Astrocyte (in vitro differentiated cells and primary cell): ENCODE data around the gene HELQ. TPM values are rescaled to one million over a fixed set of nuclear protein-coding genes. Genes with fewer than 3 reads are reported as not detected.
A peak's percentile ranks its signal among the peaks of the same experiment; 100 is the strongest.
"Not testable (repeated sequence)": the region's sequence is repeated elsewhere in the genome, so short reads cannot be mapped to it uniquely, and the experiment has no call there.

ENCODE experiments used
- DNase-seq: peaks from one replicate; pipeline ENCODE4 v3.0.0-alpha.2; 2010; ENCODE audit warnings: low read depth
- FAIRE-seq: peaks from 2 replicates; lab custom pipeline; 2011; peaks lifted over from hg19 to GRCh38; lab: Jason Lieb, UNC
- H2AFZ ChIP-seq: 2 replicates; pipeline ENCODE4 v1.6.0; 2012; ENCODE audit warnings: low read depth, low read length, inconsistent platforms
- H3K27ac ChIP-seq: 2 replicates; pipeline ENCODE4 v1.5.1; 2011; ENCODE audit warnings: low read depth, low read length, inconsistent platforms
- H3K27me3 ChIP-seq: 2 replicates; pipeline ENCODE4 v1.6.0; 2011; ENCODE audit warnings: low read length, inconsistent platforms; ENCODE audit not compliant: insufficient read depth
- H3K36me3 ChIP-seq: 2 replicates; pipeline ENCODE4 v1.5.1; 2011; ENCODE audit warnings: low read length, inconsistent platforms; ENCODE audit not compliant: insufficient read depth
- H3K4me1 ChIP-seq: 2 replicates; pipeline ENCODE4 v1.5.1; 2011; ENCODE audit warnings: low read length, inconsistent platforms; ENCODE audit not compliant: insufficient read depth
- H3K4me2 ChIP-seq: 2 replicates; pipeline ENCODE4 v1.6.0; 2012; ENCODE audit warnings: low read length, inconsistent platforms
- H3K4me3 ChIP-seq: 2 replicates; pipeline ENCODE4 v1.5.1; 2011; ENCODE audit warnings: low read depth, mild to moderate bottlenecking, low read length, inconsistent platforms; ENCODE audit not compliant: insufficient read depth
- H3K79me2 ChIP-seq: 2 replicates; pipeline ENCODE4 v1.6.0; 2012; ENCODE audit warnings: mild to moderate bottlenecking, low read length, inconsistent platforms; ENCODE audit not compliant: insufficient read depth
- H3K9ac ChIP-seq: 2 replicates; pipeline ENCODE4 v1.6.0; 2012; ENCODE audit warnings: mild to moderate bottlenecking, low read length, inconsistent platforms
- H3K9me3 ChIP-seq: 2 replicates; pipeline ENCODE4 v1.5.1; 2012; ENCODE audit warnings: low read depth, mild to moderate bottlenecking, low read length, inconsistent platforms; ENCODE audit not compliant: insufficient read depth
- H4K20me1 ChIP-seq: 2 replicates; pipeline ENCODE4 v1.6.0; 2012; ENCODE audit warnings: low read length, inconsistent platforms; ENCODE audit not compliant: insufficient read depth
- H3K27ac Mint-ChIP-seq: one replicate; pipeline ENCODE4 v1.8.0; 2021; ENCODE audit warnings: mild to moderate bottlenecking, mixed read lengths; ENCODE audit not compliant: unreplicated experiment
- H3K27me3 Mint-ChIP-seq: one replicate; pipeline ENCODE4 v1.8.0; 2021; ENCODE audit warnings: low read depth, mixed read lengths; ENCODE audit not compliant: unreplicated experiment
- H3K36me3 Mint-ChIP-seq: one replicate; pipeline ENCODE4 v1.8.0; 2021; ENCODE audit warnings: low read depth, mixed read lengths; ENCODE audit not compliant: unreplicated experiment
- H3K4me1 Mint-ChIP-seq: one replicate; pipeline ENCODE4 v1.8.0; 2021; ENCODE audit warnings: low read depth, mixed read lengths; ENCODE audit not compliant: unreplicated experiment
- H3K4me3 Mint-ChIP-seq: one replicate; pipeline ENCODE4 v1.8.0; 2021; ENCODE audit warnings: mild to moderate bottlenecking, moderate library complexity, mixed read lengths; ENCODE audit not compliant: unreplicated experiment
- H3K9me3 Mint-ChIP-seq: one replicate; pipeline ENCODE4 v1.8.0; 2021; ENCODE audit warnings: mild to moderate bottlenecking, mixed read lengths; ENCODE audit not compliant: unreplicated experiment
- EZH2 ChIP-seq: IDR thresholded peaks from 2 replicates; pipeline ENCODE4 v1.6.1; 2012; ENCODE audit warnings: mild to moderate bottlenecking, low read length, inconsistent platforms; ENCODE audit not compliant: insufficient read depth
- total RNA-seq: library from RNA; stranded (reverse); gene quantifications from 2 replicates; pipeline ENCODE4 v1.2.1, GENCODE V29; 2021
- TF ChIP-seq, protein P1 (sequence below): IDR thresholded peaks from 2 replicates; pipeline ENCODE4 v1.5.1; 2011; ENCODE audit warnings: low read depth, mild to moderate bottlenecking, inconsistent platforms, low read length, moderate library complexity; ENCODE audit not compliant: insufficient read depth

Gene HELQ
- total RNA-seq, 1 donor from 2014 or later: 9.4 TPM

DNA sequence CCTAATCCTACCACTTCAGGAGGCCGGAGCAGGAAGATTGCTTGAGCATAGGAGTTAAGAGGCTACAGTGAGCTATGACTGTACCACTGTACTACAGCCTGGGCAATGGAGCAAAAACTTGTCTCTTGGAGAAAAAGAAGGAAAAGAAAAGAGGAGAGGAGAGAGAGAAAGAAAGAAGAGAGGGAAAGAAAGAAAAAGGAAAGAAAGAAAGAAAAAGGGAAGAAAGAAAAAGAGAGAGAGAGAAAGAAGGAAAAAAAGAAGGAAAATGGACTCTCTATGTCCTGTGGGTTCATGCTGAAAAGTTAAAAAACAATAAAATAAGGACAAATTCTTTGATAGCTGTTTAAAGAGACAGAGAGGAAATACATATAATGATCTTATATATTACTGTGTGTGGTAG lies 42.6 kb upstream of the HELQ start:
- no peak for FAIRE-seq
- H3K36me3 ChIP-seq: no peaks in the 10 kb centered on the region

DNA sequence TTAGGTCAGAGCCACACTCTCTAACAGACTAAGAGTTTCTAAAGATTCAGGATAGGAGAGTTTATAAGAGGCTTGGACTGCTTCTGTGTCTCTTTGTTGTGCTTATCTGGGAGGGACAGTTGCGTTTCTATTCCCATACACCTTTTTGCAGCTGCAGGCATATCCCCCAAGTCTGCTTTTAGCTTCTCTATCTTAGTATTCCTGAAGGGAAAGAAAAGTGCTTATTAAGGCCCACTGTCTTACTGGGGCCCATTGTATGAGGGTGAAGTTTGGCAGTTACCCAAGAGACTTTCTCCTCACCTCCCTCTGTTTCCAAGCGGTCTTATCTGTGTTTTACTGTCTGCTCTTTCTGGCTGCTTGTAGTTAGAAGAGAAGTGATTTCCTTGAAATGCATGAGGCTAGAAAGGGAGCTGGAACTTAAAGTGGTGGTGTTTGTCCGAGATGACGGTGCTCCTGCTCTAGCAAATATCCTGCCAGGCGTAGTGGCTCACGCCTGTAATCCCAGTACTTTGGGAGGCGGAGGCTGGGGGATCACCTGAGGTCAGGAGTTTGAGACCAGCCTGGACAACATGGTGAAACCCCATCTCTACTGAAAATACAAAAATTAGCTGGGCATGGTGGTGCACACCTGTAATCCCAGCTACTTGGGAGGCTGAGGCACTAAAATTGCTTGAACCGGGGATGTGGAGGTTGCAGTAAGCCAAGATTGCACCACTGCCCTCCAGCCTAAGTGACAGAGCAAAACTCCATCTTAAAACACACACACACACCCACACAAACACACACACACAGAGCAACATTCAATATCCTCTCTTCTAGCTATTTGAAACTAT lies 40.7 kb upstream of the HELQ start:
- not testable (repeated sequence) for H3K27ac Mint-ChIP-seq, H3K9me3 Mint-ChIP-seq, H4K20me1 ChIP-seq, H3K79me2 ChIP-seq, H3K36me3 Mint-ChIP-seq, H3K36me3 ChIP-seq, DNase-seq, H3K4me2 ChIP-seq, H3K4me1 Mint-ChIP-seq, FAIRE-seq, H3K27me3 ChIP-seq, H2AFZ ChIP-seq, H3K4me1 ChIP-seq, H3K9me3 ChIP-seq, H3K4me3 Mint-ChIP-seq, H3K9ac ChIP-seq, H3K27me3 Mint-ChIP-seq, H3K4me3 ChIP-seq, H3K27ac ChIP-seq

More for the DNA sequence above, 42.6 kb upstream of the HELQ start:
- no peak overlapping the region for H3K4me3 ChIP-seq
- TF ChIP-seq, protein P1, sequence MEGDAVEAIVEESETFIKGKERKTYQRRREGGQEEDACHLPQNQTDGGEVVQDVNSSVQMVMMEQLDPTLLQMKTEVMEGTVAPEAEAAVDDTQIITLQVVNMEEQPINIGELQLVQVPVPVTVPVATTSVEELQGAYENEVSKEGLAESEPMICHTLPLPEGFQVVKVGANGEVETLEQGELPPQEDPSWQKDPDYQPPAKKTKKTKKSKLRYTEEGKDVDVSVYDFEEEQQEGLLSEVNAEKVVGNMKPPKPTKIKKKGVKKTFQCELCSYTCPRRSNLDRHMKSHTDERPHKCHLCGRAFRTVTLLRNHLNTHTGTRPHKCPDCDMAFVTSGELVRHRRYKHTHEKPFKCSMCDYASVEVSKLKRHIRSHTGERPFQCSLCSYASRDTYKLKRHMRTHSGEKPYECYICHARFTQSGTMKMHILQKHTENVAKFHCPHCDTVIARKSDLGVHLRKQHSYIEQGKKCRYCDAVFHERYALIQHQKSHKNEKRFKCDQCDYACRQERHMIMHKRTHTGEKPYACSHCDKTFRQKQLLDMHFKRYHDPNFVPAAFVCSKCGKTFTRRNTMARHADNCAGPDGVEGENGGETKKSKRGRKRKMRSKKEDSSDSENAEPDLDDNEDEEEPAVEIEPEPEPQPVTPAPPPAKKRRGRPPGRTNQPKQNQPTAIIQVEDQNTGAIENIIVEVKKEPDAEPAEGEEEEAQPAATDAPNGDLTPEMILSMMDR: no peak
- TF ChIP-seq EZH2: no peak
- peaks cover 2% of the 10 kb centered on the region for H3K27me3 Mint-ChIP-seq
- no peaks in the 10 kb centered on the region for H3K27me3 ChIP-seq
- no peaks in the 10 kb centered on the region for H3K4me1 Mint-ChIP-seq
- no peak overlapping the region for H3K27ac Mint-ChIP-seq
- no peak overlapping the region for H3K4me3 Mint-ChIP-seq
- no peak overlapping the region for H3K4me2 ChIP-seq
- no peak for DNase-seq
- H3K4me1 ChIP-seq: no peaks in the 10 kb centered on the region
- no peaks in the 10 kb centered on the region for H3K9me3 Mint-ChIP-seq
- no peak overlapping the region for H3K27ac ChIP-seq
- H4K20me1 ChIP-seq: no peaks in the 10 kb centered on the region
- H3K79me2 ChIP-seq: no peaks in the 10 kb centered on the region
- no peak overlapping the region for H2AFZ ChIP-seq
- H3K36me3 Mint-ChIP-seq: no peaks in the 10 kb centered on the region
- H3K9me3 ChIP-seq: no peaks in the 10 kb centered on the region
- H3K9ac ChIP-seq: no peak overlapping the region

DNA sequence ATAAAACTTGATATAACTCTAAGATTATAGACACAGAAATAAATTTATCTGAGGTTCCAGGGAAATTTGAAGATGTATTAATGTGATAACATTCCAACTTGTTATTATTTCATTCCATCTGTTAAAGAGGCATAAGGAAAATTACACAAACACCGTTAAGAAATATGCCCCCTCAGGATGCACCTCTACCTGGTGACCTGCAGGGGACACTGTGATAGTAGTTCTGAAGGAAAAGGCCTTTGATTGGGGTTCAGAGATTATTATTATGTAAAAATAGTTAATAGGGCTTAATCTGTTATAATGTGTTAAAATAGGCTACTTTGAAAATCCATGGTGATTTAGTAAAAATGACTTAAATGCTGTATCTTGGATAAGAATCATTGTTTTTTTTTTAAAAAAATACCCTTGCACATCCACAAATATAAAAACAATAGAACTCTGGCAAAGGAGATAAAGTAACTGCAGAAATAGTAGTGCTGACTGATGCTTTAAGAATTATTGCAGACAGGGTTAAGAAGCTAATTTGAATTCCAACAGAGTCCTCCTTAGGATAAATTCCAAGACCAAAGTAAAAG lies 35.3 kb upstream of the HELQ start:
- H3K27ac ChIP-seq: no peak overlapping the region
- H3K4me3 Mint-ChIP-seq: no peak overlapping the region
- H3K27me3 Mint-ChIP-seq: peaks cover 3% of the 10 kb centered on the region
- no peak overlapping the region for H3K27ac Mint-ChIP-seq
- H3K9me3 Mint-ChIP-seq: no peaks in the 10 kb centered on the region
- H3K4me1 Mint-ChIP-seq: no peaks in the 10 kb centered on the region
- no peaks in the 10 kb centered on the region for H3K4me1 ChIP-seq
- H3K36me3 Mint-ChIP-seq: no peaks in the 10 kb centered on the region
- FAIRE-seq (no peak), DNase-seq (no peak)
- no peaks in the 10 kb centered on the region for H3K79me2 ChIP-seq
- TF ChIP-seq EZH2: no peak
- TF ChIP-seq, protein P1: peak; percentile 88
- no peak overlapping the region for H3K9ac ChIP-seq
- no peak overlapping the region for H2AFZ ChIP-seq
- no peaks in the 10 kb centered on the region for H3K36me3 ChIP-seq
- no peaks in the 10 kb centered on the region for H3K9me3 ChIP-seq
- no peaks in the 10 kb centered on the region for H4K20me1 ChIP-seq
- H3K4me3 ChIP-seq: no peak overlapping the region
- no peak overlapping the region for H3K4me2 ChIP-seq
- H3K27me3 ChIP-seq: no peaks in the 10 kb centered on the region
